HEK293 (cell line): ENCODE data around the gene DNMT3A.

ENCODE experiments used
- EGR2 ChIP-seq: fragments of 450-650 bp; formaldehyde crosslinking; IDR thresholded peaks from 2 replicates; pipeline ENCODE4 v1.5.1; 2016; ENCODE audit warnings: low read depth, missing biosample characterization, missing genetic modification characterization
- GLIS1 ChIP-seq: fragments of 450-650 bp; formaldehyde crosslinking; IDR thresholded peaks from 2 replicates; pipeline ENCODE4 v1.5.1; 2016; ENCODE audit warnings: missing biosample characterization, missing genetic modification characterization
- GLIS2 ChIP-seq: fragments of 450-650 bp; formaldehyde crosslinking; IDR thresholded peaks from 2 replicates; pipeline ENCODE4 v1.5.1; 2016; ENCODE audit warnings: missing biosample characterization, missing genetic modification characterization
- IKZF3 ChIP-seq: fragments of 450-650 bp; IDR thresholded peaks from 2 replicates; pipeline ENCODE4 v1.5.0; 2018; ENCODE audit warnings: missing biosample characterization, mild to moderate bottlenecking, missing genetic modification characterization, moderate library complexity
- KLF10 ChIP-seq: fragments of 450-650 bp; IDR thresholded peaks from 2 replicates; pipeline ENCODE4 v1.5.1; 2018; ENCODE audit warnings: missing biosample characterization, mild to moderate bottlenecking, missing genetic modification characterization
- KLF9 ChIP-seq: fragments of 450-650 bp; formaldehyde crosslinking; IDR thresholded peaks from 2 replicates; pipeline ENCODE4 v1.5.1; 2016; ENCODE audit warnings: missing biosample characterization, missing genetic modification characterization, low read depth
- OSR2 ChIP-seq: fragments of 450-650 bp; formaldehyde crosslinking; IDR thresholded peaks from 2 replicates; pipeline ENCODE4 v1.5.1; 2016; ENCODE audit warnings: missing biosample characterization, missing genetic modification characterization
- SCRT2 ChIP-seq: fragments of 450-650 bp; formaldehyde crosslinking; IDR thresholded peaks from 2 replicates; pipeline ENCODE4 v1.5.1; 2016; ENCODE audit warnings: missing biosample characterization, missing genetic modification characterization
- SP3 ChIP-seq: fragments of 450-650 bp; formaldehyde crosslinking; IDR thresholded peaks from 2 replicates; pipeline ENCODE4 v1.5.1; 2016; ENCODE audit warnings: missing biosample characterization, missing genetic modification characterization
- TRIM28 ChIP-seq: IDR thresholded peaks from 2 replicates; pipeline ENCODE4 v1.6.1; 2011; ENCODE audit warnings: low read length, control low read depth, borderline replicate concordance
- ZBTB17 ChIP-seq: fragments of 450-650 bp; formaldehyde crosslinking; IDR thresholded peaks from 2 replicates; pipeline ENCODE4 v1.5.1; 2016; ENCODE audit warnings: missing biosample characterization, missing genetic modification characterization
- ZBTB48 ChIP-seq: fragments of 450-650 bp; formaldehyde crosslinking; IDR thresholded peaks from 2 replicates; pipeline ENCODE4 v1.5.1; 2016; ENCODE audit warnings: missing biosample characterization, missing genetic modification characterization
- ZBTB8A ChIP-seq: fragments of 450-650 bp; formaldehyde crosslinking; IDR thresholded peaks from 2 replicates; pipeline ENCODE4 v1.5.1; 2016; ENCODE audit warnings: missing biosample characterization, missing genetic modification characterization
- ZNF184 ChIP-seq: fragments of 450-650 bp; IDR thresholded peaks from 2 replicates; pipeline ENCODE4 v1.5.1; 2018; ENCODE audit warnings: missing biosample characterization, mild to moderate bottlenecking, missing genetic modification characterization
- ZNF280C ChIP-seq: fragments of 450-650 bp; formaldehyde crosslinking; IDR thresholded peaks from 2 replicates; pipeline ENCODE4 v1.5.1; 2016; ENCODE audit warnings: missing biosample characterization, missing genetic modification characterization
- ZNF510 ChIP-seq: fragments of 450-650 bp; formaldehyde crosslinking; IDR thresholded peaks from 2 replicates; pipeline ENCODE4 v1.5.1; 2018; ENCODE audit warnings: mild to moderate bottlenecking, missing genetic modification characterization, missing biosample characterization; ENCODE audit not compliant: insufficient replicate concordance
- ZNF561 ChIP-seq: fragments of 450-650 bp; IDR thresholded peaks from 2 replicates; pipeline ENCODE4 v1.5.1; 2018; ENCODE audit warnings: missing biosample characterization, missing genetic modification characterization, borderline replicate concordance
- ZNF600 ChIP-seq: fragments of 450-650 bp; formaldehyde crosslinking; IDR thresholded peaks from 2 replicates; pipeline ENCODE4 v1.5.1; 2016; ENCODE audit warnings: missing biosample characterization, missing genetic modification characterization
- ZSCAN30 ChIP-seq: fragments of 450-650 bp; IDR thresholded peaks from 2 replicates; pipeline ENCODE4 v1.5.1; 2018; ENCODE audit warnings: missing biosample characterization, mild to moderate bottlenecking, missing genetic modification characterization, moderate library complexity
- TF ChIP-seq, protein P1 (sequence below): fragments of 450-650 bp; formaldehyde crosslinking; IDR thresholded peaks from 2 replicates; pipeline ENCODE4 v1.5.1; 2016; ENCODE audit warnings: missing biosample characterization, missing genetic modification characterization
- TF ChIP-seq, protein P2 (sequence below): fragments of 450-650 bp; formaldehyde crosslinking; IDR thresholded peaks from 2 replicates; pipeline ENCODE4; 2016; ENCODE audit warnings: missing biosample characterization, missing genetic modification characterization
- TF ChIP-seq, protein P3 (sequence below): fragments of 450-650 bp; IDR thresholded peaks from 2 replicates; pipeline ENCODE4 v1.5.1; 2018; ENCODE audit warnings: missing biosample characterization, missing genetic modification characterization
- TF ChIP-seq, protein P4 (sequence below): fragments of 450-650 bp; formaldehyde crosslinking; IDR thresholded peaks from 2 replicates; pipeline ENCODE4 v1.5.1; 2016; ENCODE audit warnings: missing biosample characterization, missing genetic modification characterization

The DNMT3A gene

DNA sequence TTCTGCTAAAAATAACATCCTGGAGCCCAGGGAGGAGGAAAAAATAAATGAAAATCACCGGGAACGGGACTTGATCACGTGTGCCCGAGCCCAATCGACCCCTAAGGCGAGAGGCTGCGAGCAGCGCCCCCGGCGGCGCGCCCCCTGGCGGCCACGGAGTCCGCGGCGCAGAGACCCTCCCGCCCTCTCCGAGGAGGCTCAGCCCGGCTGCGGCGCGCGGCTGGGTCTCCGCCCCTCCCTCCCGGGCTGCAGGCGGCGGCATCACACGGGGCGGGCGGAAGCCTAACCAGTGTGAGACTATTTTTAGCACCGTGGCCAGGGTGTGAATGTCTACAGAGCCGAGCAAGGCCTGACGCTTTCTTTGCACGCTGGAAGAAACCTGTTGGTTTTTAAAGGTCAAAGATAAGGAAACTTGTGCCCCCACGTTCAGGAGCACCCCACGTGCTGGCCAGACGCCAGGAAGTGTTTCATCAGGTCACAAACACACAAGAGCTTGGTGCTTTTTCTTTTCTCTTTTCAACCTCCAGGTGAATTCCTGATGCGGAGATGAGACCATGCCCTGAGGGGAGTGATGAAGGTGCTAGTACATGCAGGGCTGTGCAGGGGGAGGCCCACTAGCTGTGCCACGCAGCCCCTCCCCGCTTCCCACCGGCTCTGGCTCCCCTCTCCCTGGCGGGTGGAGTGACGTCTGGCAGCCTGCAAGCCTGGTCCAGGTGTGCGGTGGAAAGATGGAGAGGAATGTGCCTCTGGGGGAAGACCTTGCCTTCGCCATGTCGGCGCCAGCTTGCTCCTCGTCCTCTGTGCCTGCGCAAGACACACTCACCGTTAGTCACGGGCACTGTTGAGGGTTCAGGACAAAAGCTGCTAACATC, 35.3 kb upstream of the DNMT3A start (continued):
- peak; percentile 44; the same call in 1 of the 2 replicates for TF ChIP-seq ZNF184 (tag by site-specific recombination)
- TF ChIP-seq IKZF3 (tag by site-specific recombination): 0 out of 2 replicates have a peak, but pooled peaks have one; percentile 16
- TF ChIP-seq, protein P1, sequence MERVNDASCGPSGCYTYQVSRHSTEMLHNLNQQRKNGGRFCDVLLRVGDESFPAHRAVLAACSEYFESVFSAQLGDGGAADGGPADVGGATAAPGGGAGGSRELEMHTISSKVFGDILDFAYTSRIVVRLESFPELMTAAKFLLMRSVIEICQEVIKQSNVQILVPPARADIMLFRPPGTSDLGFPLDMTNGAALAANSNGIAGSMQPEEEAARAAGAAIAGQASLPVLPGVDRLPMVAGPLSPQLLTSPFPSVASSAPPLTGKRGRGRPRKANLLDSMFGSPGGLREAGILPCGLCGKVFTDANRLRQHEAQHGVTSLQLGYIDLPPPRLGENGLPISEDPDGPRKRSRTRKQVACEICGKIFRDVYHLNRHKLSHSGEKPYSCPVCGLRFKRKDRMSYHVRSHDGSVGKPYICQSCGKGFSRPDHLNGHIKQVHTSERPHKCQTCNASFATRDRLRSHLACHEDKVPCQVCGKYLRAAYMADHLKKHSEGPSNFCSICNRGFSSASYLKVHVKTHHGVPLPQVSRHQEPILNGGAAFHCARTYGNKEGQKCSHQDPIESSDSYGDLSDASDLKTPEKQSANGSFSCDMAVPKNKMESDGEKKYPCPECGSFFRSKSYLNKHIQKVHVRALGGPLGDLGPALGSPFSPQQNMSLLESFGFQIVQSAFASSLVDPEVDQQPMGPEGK (tag by site-specific recombination): 0 out of 2 replicates have a peak, but pooled peaks have one; percentile 44
- TF ChIP-seq, protein P2, sequence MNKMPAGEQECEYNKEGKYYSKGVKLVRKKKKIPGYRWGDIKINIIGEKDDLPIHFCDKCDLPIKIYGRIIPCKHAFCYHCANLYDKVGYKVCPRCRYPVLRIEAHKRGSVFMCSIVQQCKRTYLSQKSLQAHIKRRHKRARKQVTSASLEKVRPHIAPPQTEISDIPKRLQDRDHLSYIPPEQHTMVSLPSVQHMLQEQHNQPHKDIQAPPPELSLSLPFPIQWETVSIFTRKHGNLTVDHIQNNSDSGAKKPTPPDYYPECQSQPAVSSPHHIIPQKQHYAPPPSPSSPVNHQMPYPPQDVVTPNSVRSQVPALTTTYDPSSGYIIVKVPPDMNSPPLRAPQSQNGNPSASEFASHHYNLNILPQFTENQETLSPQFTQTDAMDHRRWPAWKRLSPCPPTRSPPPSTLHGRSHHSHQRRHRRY (tag by site-specific recombination): no peak
- TF ChIP-seq, protein P3, sequence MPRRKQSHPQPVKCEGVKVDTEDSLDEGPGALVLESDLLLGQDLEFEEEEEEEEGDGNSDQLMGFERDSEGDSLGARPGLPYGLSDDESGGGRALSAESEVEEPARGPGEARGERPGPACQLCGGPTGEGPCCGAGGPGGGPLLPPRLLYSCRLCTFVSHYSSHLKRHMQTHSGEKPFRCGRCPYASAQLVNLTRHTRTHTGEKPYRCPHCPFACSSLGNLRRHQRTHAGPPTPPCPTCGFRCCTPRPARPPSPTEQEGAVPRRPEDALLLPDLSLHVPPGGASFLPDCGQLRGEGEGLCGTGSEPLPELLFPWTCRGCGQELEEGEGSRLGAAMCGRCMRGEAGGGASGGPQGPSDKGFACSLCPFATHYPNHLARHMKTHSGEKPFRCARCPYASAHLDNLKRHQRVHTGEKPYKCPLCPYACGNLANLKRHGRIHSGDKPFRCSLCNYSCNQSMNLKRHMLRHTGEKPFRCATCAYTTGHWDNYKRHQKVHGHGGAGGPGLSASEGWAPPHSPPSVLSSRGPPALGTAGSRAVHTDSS (tag by site-specific recombination): no peak
- peak; percentile 94 for TF ChIP-seq ZSCAN30 (tag by site-specific recombination)
- TF ChIP-seq ZNF280C (tag by site-specific recombination): no peak
- TF ChIP-seq SP3: 0 out of 2 replicates have a peak, but pooled peaks have one; percentile 19
- peak; percentile 24; the same call in 1 of the 2 replicates for TF ChIP-seq EGR2 (tag by site-specific recombination)
- TF ChIP-seq KLF9: peak; percentile 16; the same call in 1 of the 2 replicates
- TF ChIP-seq ZNF561 (tag by site-specific recombination): peak; percentile 91; the same call in 1 of the 2 replicates
- peak; percentile 93 for TF ChIP-seq SCRT2 (tag by site-specific recombination)
- 0 out of 2 replicates have a peak, but pooled peaks have one; percentile 37 for TF ChIP-seq ZBTB17
- 0 out of 2 replicates have a peak, but pooled peaks have one; percentile 24 for TF ChIP-seq ZNF600 (tag by site-specific recombination)
- peak; percentile 78 for TF ChIP-seq ZBTB8A (tag by site-specific recombination)
- peak; percentile 47; the same call in 1 of the 2 replicates for TF ChIP-seq GLIS1
- TF ChIP-seq ZBTB48 (tag by site-specific recombination): peak; percentile 66
- TF ChIP-seq ZNF510 (tag by site-specific recombination): no peak
- TF ChIP-seq, protein P4, sequence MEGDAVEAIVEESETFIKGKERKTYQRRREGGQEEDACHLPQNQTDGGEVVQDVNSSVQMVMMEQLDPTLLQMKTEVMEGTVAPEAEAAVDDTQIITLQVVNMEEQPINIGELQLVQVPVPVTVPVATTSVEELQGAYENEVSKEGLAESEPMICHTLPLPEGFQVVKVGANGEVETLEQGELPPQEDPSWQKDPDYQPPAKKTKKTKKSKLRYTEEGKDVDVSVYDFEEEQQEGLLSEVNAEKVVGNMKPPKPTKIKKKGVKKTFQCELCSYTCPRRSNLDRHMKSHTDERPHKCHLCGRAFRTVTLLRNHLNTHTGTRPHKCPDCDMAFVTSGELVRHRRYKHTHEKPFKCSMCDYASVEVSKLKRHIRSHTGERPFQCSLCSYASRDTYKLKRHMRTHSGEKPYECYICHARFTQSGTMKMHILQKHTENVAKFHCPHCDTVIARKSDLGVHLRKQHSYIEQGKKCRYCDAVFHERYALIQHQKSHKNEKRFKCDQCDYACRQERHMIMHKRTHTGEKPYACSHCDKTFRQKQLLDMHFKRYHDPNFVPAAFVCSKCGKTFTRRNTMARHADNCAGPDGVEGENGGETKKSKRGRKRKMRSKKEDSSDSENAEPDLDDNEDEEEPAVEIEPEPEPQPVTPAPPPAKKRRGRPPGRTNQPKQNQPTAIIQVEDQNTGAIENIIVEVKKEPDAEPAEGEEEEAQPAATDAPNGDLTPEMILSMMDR: peak; percentile 60; the same call in 1 of the 2 replicates
- TF ChIP-seq KLF10 (tag by site-specific recombination): peak; percentile 50; the same call in 1 of the 2 replicates
- 0 out of 2 replicates have a peak, but pooled peaks have one; percentile 19 for TF ChIP-seq OSR2
- peak; percentile 54; the same call in 1 of the 2 replicates for TF ChIP-seq GLIS2 (tag by site-specific recombination)
- 0 out of 2 replicates have a peak, but pooled peaks have one; percentile 22 for TF ChIP-seq TRIM28
